ENCODE measurements around the gene USP32.

DNA sequence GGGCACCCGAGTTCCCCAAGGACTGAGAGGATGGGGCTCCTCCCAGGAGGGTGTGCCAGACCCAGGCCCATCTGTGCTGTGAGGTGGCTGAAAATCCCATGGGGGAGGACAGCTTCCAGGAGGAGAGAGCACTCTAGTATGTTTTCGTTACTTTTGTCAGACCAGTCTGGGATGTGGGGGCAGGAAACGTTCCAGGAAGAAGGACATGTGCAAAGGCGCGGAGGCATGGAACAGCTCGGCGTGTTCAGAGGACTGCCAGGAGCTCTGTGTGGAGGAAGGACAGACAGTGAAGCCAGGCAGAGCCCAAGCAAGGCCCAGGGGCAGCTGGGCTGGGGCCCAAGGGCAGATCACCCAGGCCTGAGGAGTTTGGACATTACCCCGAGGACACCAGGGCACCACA lies 235.2 kb downstream of the USP32 start:
- TF ChIP-seq CTCF (IDR thresholded peaks at IDR 0.05; ENCODE audit: low read length) (no peak), EZH2 (IDR thresholded peaks at IDR 0.05; ENCODE audit: borderline replicate concordance, low read length) (no peak)

All from OCI-LY1 (cell line).